Epithelial cell of prostate (primary cell): ENCODE data around the gene ERG.

Experiments used
- DNase-seq: peaks from one replicate; pipeline ENCODE4 v3.0.0-alpha.2; 2011; ENCODE audit warnings: low read depth, low spot score
- H3K27ac ChIP-seq: fragments of 450-650 bp; 2 replicates; pipeline ENCODE4 v1.5.1; 2017; ENCODE audit warnings: mild to moderate bottlenecking

Gene ERG

GRCh38 chr21:38346286-38346685, 152.0 kb downstream of the ERG start:
- no peak overlapping the region for H3K27ac ChIP-seq
- no peak for DNase-seq

GRCh38 chr21:38343691-38344090, 154.6 kb downstream of the ERG start:
- no peak for DNase-seq
- no peak overlapping the region for H3K27ac ChIP-seq

- no peak overlapping the region for H3K27ac ChIP-seq
- no peak for DNase-seq
Measured at GRCh38 chr21:38342739-38343138, 155.5 kb downstream of the ERG start.

- no peak overlapping the region for H3K27ac ChIP-seq
- DNase-seq: no peak
Measured at GRCh38 chr21:38341546-38342012, 156.7 kb downstream of the ERG start.

- DNase-seq: no peak
- no peak overlapping the region for H3K27ac ChIP-seq
Measured at GRCh38 chr21:38340131-38340530, 158.1 kb downstream of the ERG start.

GRCh38 chr21:38337793-38338192, 160.5 kb downstream of the ERG start:
- DNase-seq: peak; percentile 57
- peak overlapping the region; percentile 32 for H3K27ac ChIP-seq

GRCh38 chr21:38334866-38335265, 163.4 kb downstream of the ERG start:
- H3K27ac ChIP-seq: no peak overlapping the region
- no peak for DNase-seq

- no peak overlapping the region for H3K27ac ChIP-seq
- no peak for DNase-seq
Measured at GRCh38 chr21:38333301-38334272, 164.7 kb downstream of the ERG start.

GRCh38 chr21:38330666-38331065, 167.6 kb downstream of the ERG start:
- H3K27ac ChIP-seq: no peak overlapping the region
- no peak for DNase-seq
